Uterus (tissue), 4 donors: ENCODE results near the gene AGBL2. TPM values are rescaled to one million over a fixed set of nuclear protein-coding genes. Genes with fewer than 3 reads are reported as not detected.
"Not testable (repeated sequence)": the region's sequence is repeated elsewhere in the genome, so short reads cannot be mapped to it uniquely, and the experiment has no call there.

ENCODE experiments used
- DNase-seq, 2 donors: peaks; one replicate each; pipeline ENCODE4 v3.0.0-alpha.2; 2019 to 2020
- H3K27ac ChIP-seq, 2 donors: fragments of 200-600 bp; sonication (generic); 1 replicate in 1 of 2; 2 replicates in 1 of 2; pipeline ENCODE4 v1.5.1; 2016 to 2018
- H3K27me3 ChIP-seq, 2 donors: fragments of 200-600 bp; sonication (generic); one replicate each; pipeline ENCODE4 v1.5.1; 2018 to 2019; ENCODE audit warnings: control low read depth in 1 of 2
- H3K36me3 ChIP-seq, 2 donors: fragments of 200-600 bp; sonication (generic); one replicate each; pipeline ENCODE4 v1.5.1; 2019; ENCODE audit warnings: control low read depth in 1 of 2
- H3K4me1 ChIP-seq, 2 donors: fragments of 200-600 bp; sonication (generic); one replicate each; pipeline ENCODE4 v1.5.1; 2018 to 2019; ENCODE audit warnings: control low read depth in 1 of 2
- H3K4me3 ChIP-seq, 2 donors: fragments of 200-600 bp; sonication (generic); 1 replicate in 1 of 2; 2 replicates in 1 of 2; pipeline ENCODE4 v1.5.1; 2018 to 2019; ENCODE audit warnings: mild to moderate bottlenecking in 1 of 2
- H3K9me3 ChIP-seq, 2 donors: fragments of 200-600 bp; sonication (generic); one replicate each; pipeline ENCODE4 v1.5.1; 2019; ENCODE audit warnings: control low read depth in 1 of 2
- CTCF ChIP-seq, 4 experiments: fragments of 200-600 bp in 2 of 4; fragments of 450-650 bp in 2 of 4; sonication (generic) in 2 of 4; IDR thresholded peaks; one replicate each; pipeline ENCODE4 v1.5.1; 2016 to 2019; ENCODE audit warnings: antibody characterized with exemption in 4 of 4, mild to moderate bottlenecking in 2 of 4, moderate library complexity in 1 of 4
- POLR2A ChIP-seq, 2 donors: fragments of 450-650 bp; IDR thresholded peaks; one replicate each; pipeline ENCODE4 v1.6.1; 2016; ENCODE audit warnings: antibody characterized with exemption in 2 of 2, mild to moderate bottlenecking in 1 of 2, moderate library complexity in 1 of 2
- intact Hi-C: fragments of 100-400 bp; cut with DNase I; formaldehyde crosslinking; loops from one replicate; pipeline ENCODE4 v1.15.1; 2023; ENCODE audit warnings: low total_unique reads
- total RNA-seq, 4 donors: library from RNA; depleted of rRNA in 3 of 4; stranded (reverse); fragments of >200 nt in 3 of 4; gene quantifications; one replicate each; pipeline versions ENCODE4 v1.1.0 to v1.2.4, GENCODE V29; 2014 to 2023
- donor health status: DM: yes; HTN: yes; CAD: no.

The AGBL2 gene
- total RNA-seq, 4 donors from 2014 or later = 1.3 to 45.6 (median 2.6) TPM

- intact Hi-C loops = no loop called here
- Histone ChIP-seq H3K36me3 (no peaks in the 10 kb centered on the region), H3K4me3 (no peak overlapping the region), H3K9me3 (no peaks in the 10 kb centered on the region), H3K4me1 (no peaks in the 10 kb centered on the region), H3K27ac (no peak overlapping the region), H3K27me3 (no peaks in the 10 kb centered on the region)
- no peak for TF ChIP-seq POLR2A (IDR thresholded peaks at IDR 0.05)
- no peak for DNase-seq
Observed at GRCh38 chr11:47688991-47689390, 26.2 kb downstream of the AGBL2 start.

- DNase-seq = no peak
- TF ChIP-seq POLR2A (IDR thresholded peaks at IDR 0.05) (no peak), CTCF (IDR thresholded peaks at IDR 0.05) (no peak)
- Histone ChIP-seq H3K36me3 (no peaks in the 10 kb centered on the region), H3K4me1 (no peaks in the 10 kb centered on the region), H3K4me3 (no peak overlapping the region), H3K27me3 (no peaks in the 10 kb centered on the region), H3K9me3 (no peaks in the 10 kb centered on the region), H3K27ac (no peak overlapping the region)
- intact Hi-C loops = no loop called here
Observed at GRCh38 chr11:47688111-47688510, 27.1 kb downstream of the AGBL2 start.

DNA sequence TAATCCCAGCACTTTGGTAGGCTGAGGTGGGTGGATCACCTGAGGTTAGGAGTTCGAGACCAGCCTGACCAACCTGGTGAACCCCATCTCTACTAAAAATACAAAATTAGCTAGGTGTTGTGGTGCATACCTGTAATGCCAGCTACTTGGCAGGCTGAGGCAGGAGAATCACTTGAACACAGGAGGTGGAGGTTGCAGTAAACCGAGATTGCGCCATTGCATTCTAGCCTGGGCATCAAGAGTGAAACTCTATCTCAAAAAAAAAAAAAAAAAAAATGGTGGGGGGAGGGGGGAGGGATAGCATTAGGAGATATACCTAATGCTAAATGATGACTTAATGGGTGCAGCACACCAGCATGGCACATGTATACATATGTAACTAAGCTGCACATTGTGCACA is 28.5 kb downstream of the AGBL2 start:
- H3K27me3 ChIP-seq, intact Hi-C loops, H3K27ac ChIP-seq, H3K36me3 ChIP-seq, H3K4me1 ChIP-seq, H3K9me3 ChIP-seq, DNase-seq, H3K4me3 ChIP-seq: not testable (repeated sequence)

DNA sequence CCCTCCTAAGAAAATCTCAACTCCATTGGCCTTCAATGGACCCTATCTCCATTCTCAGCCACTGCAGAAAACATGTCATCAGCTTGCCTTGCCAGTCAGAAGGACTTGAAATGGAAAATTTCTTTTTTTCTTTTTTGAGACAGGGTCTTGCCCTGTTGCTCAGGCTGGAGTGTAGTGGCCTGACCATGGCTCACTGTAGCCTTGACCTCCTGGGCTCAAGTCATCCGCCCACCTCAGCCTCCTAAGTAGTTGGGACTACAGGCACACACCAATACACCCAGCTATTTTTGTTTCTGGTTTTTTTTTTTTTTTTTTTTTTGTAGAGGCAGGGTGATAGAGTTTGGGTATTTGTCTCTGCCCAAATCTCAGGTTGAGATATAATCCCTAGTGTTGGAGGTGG is 29.0 kb downstream of the AGBL2 start:
- no peaks in the 10 kb centered on the region for H3K4me1 ChIP-seq
- intact Hi-C loops = no loop called here

GRCh38 chr11:47675851-47676250 is 39.3 kb downstream of the AGBL2 start:
- no peaks in the 10 kb centered on the region for H3K9me3 ChIP-seq
- intact Hi-C loops = no loop called here
- H3K4me1 ChIP-seq = no peaks in the 10 kb centered on the region
- no peak for TF ChIP-seq CTCF (IDR thresholded peaks at IDR 0.05)
- TF ChIP-seq POLR2A (IDR thresholded peaks at IDR 0.05) = no peak
- no peak overlapping the region for H3K27ac ChIP-seq
- no peak for DNase-seq
- H3K36me3 ChIP-seq = no peaks in the 10 kb centered on the region
- no peaks in the 10 kb centered on the region for H3K27me3 ChIP-seq
- H3K4me3 ChIP-seq = no peak overlapping the region

More for the DNA sequence above, 29.0 kb downstream of the AGBL2 start:
- Histone ChIP-seq H3K9me3 (no peaks in the 10 kb centered on the region), H3K36me3 (no peaks in the 10 kb centered on the region), H3K27ac (no peak overlapping the region), H3K27me3 (no peaks in the 10 kb centered on the region), H3K4me3 (no peak overlapping the region)
- no peak for TF ChIP-seq POLR2A (IDR thresholded peaks at IDR 0.05)
- no peak for DNase-seq

DNA sequence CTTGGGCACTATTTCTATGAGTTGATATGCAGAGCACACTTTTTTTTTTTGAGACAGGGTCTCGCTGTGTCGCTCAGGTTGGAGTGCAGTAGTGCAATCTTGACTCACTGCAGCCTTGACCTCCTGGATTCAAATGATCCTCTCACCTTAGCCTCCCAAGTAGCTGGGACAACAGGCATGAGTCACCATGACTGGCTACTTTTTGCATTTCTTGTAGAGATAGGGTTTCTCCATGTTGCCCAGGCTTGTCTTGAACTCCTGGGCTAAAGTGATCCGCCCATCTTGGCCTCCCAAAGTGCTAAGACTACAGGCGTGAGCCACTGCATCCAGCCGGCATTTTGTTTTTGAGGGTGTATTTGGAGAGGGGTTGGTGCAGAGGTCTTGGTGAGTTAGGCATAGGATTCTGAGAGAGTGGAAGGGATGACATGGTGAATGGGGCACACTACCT is 42.9 kb downstream of the AGBL2 start:
- no peaks in the 10 kb centered on the region for H3K4me1 ChIP-seq
- H3K9me3 ChIP-seq = no peaks in the 10 kb centered on the region
- TF ChIP-seq POLR2A (IDR thresholded peaks at IDR 0.05) (no peak), CTCF (IDR thresholded peaks at IDR 0.05) (no peak)
- no peaks in the 10 kb centered on the region for H3K36me3 ChIP-seq
- H3K27me3 ChIP-seq = no peaks in the 10 kb centered on the region
- intact Hi-C loops = no loop called here
- no peak overlapping the region for H3K4me3 ChIP-seq
- no peak for DNase-seq
- no peak overlapping the region for H3K27ac ChIP-seq

- Histone ChIP-seq H3K4me1 (no peaks in the 10 kb centered on the region), H3K27ac (no peak overlapping the region), H3K27me3 (no peaks in the 10 kb centered on the region), H3K4me3 (no peak overlapping the region), H3K36me3 (no peaks in the 10 kb centered on the region), H3K9me3 (no peaks in the 10 kb centered on the region)
- no peak for DNase-seq
- intact Hi-C loops = no loop called here
- TF ChIP-seq CTCF (IDR thresholded peaks at IDR 0.05) (no peak), POLR2A (IDR thresholded peaks at IDR 0.05) (no peak)
Observed at GRCh38 chr11:47669856-47670255, 45.3 kb downstream of the AGBL2 start.
